Mammary epithelial cell (primary cell): Measurements from ENCODE around the gene RFWD3.

ENCODE experiments used
- CTCF ChIP-seq, 2 donors: IDR thresholded peaks in 1 of 2; conservative IDR thresholded peaks in 1 of 2; 2 replicates each; pipeline ENCODE4 v1.5.1; 2011 to 2012; ENCODE audit warnings: inconsistent platforms in 2 of 2, low read length in 2 of 2, mild to moderate bottlenecking in 2 of 2, control low read depth in 1 of 2, low read depth in 1 of 2; ENCODE audit not compliant: insufficient read depth in 1 of 2; ENCODE audit errors: extremely low read depth in 1 of 2
- EZH2 ChIP-seq: IDR thresholded peaks from 2 replicates; pipeline ENCODE4 v1.6.1; 2012; ENCODE audit warnings: low read length, inconsistent platforms, borderline replicate concordance

- TF ChIP-seq EZH2, result no peak
- no peak for TF ChIP-seq CTCF (conservative IDR thresholded peaks at IDR 0.05 in 1 of 2, IDR thresholded peaks at IDR 0.05 in 1 of 2; ENCODE audit: extremely low read depth in 1 of 2, insufficient read depth in 1 of 2, low read depth in 1 of 2, low read length in 2 of 2)
These were observed 31.5 kb upstream of the RFWD3 start for GRCh38 chr16:74698222-74698621.
